ENCODE measurements around the gene ETV6.

The ETV6 gene

GRCh38 chr12:11763760-11764520 lies 114.5 kb downstream of the ETV6 start:
- no peaks in the 10 kb centered on the region for H3K36me3 ChIP-seq (ENCODE audit: control insufficient read depth, insufficient read depth, low read length, severe bottlenecking)
- peak overlapping the region; percentile 2 for H3K4me3 ChIP-seq (ENCODE audit: low read length)
- peaks cover 37% of the 10 kb centered on the region for H3K4me1 ChIP-seq (ENCODE audit: control insufficient read depth, insufficient read depth, low read length)
- no peaks in the 10 kb centered on the region for H3K9me3 ChIP-seq (ENCODE audit: control insufficient read depth, low read length)
- peak; percentile 75 for DNase-seq (ENCODE audit: low read depth)
- no peaks in the 10 kb centered on the region for H3K27me3 ChIP-seq (replicated peaks; ENCODE audit: control insufficient read depth, insufficient read depth, low read length)
- peak overlapping the region; percentile 5 for H3K9ac ChIP-seq (ENCODE audit: low read length)

- Histone ChIP-seq H3K9ac (ENCODE audit: low read length) (no peak overlapping the region), H3K36me3 (ENCODE audit: control insufficient read depth, insufficient read depth, low read length, severe bottlenecking) (no peaks in the 10 kb centered on the region), H3K4me3 (ENCODE audit: low read length) (no peak overlapping the region), H3K4me1 (ENCODE audit: control insufficient read depth, insufficient read depth, low read length) (peaks cover 37% of the 10 kb centered on the region), H3K27me3 (replicated peaks; ENCODE audit: control insufficient read depth, insufficient read depth, low read length) (no peaks in the 10 kb centered on the region), H3K9me3 (ENCODE audit: control insufficient read depth, low read length) (no peaks in the 10 kb centered on the region)
- DNase-seq (ENCODE audit: low read depth), result no peak
Measured at GRCh38 chr12:11764837-11765236, 115.4 kb downstream of the ETV6 start.

DNA sequence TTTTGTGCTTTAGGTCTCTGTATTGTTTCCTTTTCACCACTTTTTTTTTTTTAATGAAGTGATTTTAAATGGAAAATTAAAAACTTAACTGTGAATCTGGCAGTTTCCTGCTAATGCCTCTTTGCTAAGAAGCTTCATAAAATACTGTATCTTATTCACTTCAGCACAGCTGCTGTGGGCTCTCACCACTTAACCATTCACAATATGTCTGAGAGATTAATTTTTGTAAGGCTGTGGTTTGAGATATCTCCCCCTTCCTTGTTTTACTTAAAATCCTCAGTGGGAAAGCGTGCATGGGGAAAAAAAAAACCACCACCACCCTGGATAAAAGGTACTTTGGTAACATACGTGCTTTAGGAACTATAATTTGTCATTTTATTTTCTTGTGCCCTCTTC lies 115.9 kb downstream of the ETV6 start:
- no peak for DNase-seq (ENCODE audit: low read depth)
- no peaks in the 10 kb centered on the region for H3K9me3 ChIP-seq (ENCODE audit: control insufficient read depth, low read length)

GRCh38 chr12:11765817-11766794 lies 116.6 kb downstream of the ETV6 start:
- Histone ChIP-seq H3K36me3 (ENCODE audit: control insufficient read depth, insufficient read depth, low read length, severe bottlenecking) (peaks cover 3% of the 10 kb centered on the region), H3K4me1 (ENCODE audit: control insufficient read depth, insufficient read depth, low read length) (peaks cover 37% of the 10 kb centered on the region), H3K27me3 (replicated peaks; ENCODE audit: control insufficient read depth, insufficient read depth, low read length) (no peaks in the 10 kb centered on the region), H3K9me3 (ENCODE audit: control insufficient read depth, low read length) (no peaks in the 10 kb centered on the region), H3K4me3 (ENCODE audit: low read length) (peak overlapping the region; percentile 27), H3K9ac (ENCODE audit: low read length) (peak overlapping the region; percentile 34)
- DNase-seq (ENCODE audit: low read depth), result peak; percentile 79

More for the DNA sequence above, 115.9 kb downstream of the ETV6 start:
- H3K9ac ChIP-seq (ENCODE audit: low read length), result peak overlapping the region; percentile 34
- no peak overlapping the region for H3K4me3 ChIP-seq (ENCODE audit: low read length)
- peaks cover 37% of the 10 kb centered on the region for H3K4me1 ChIP-seq (ENCODE audit: control insufficient read depth, insufficient read depth, low read length)
- H3K36me3 ChIP-seq (ENCODE audit: control insufficient read depth, insufficient read depth, low read length, severe bottlenecking), result no peaks in the 10 kb centered on the region
- no peaks in the 10 kb centered on the region for H3K27me3 ChIP-seq (replicated peaks; ENCODE audit: control insufficient read depth, insufficient read depth, low read length)

- Histone ChIP-seq H3K9me3 (ENCODE audit: control insufficient read depth, low read length) (no peaks in the 10 kb centered on the region), H3K4me3 (ENCODE audit: low read length) (no peak overlapping the region), H3K9ac (ENCODE audit: low read length) (no peak overlapping the region), H3K36me3 (ENCODE audit: control insufficient read depth, insufficient read depth, low read length, severe bottlenecking) (peaks cover 3% of the 10 kb centered on the region), H3K4me1 (ENCODE audit: control insufficient read depth, insufficient read depth, low read length) (peaks cover 37% of the 10 kb centered on the region), H3K27me3 (replicated peaks; ENCODE audit: control insufficient read depth, insufficient read depth, low read length) (no peaks in the 10 kb centered on the region)
- DNase-seq (ENCODE audit: low read depth), result no peak
Measured at GRCh38 chr12:11767029-11767724, 117.7 kb downstream of the ETV6 start.

DNA sequence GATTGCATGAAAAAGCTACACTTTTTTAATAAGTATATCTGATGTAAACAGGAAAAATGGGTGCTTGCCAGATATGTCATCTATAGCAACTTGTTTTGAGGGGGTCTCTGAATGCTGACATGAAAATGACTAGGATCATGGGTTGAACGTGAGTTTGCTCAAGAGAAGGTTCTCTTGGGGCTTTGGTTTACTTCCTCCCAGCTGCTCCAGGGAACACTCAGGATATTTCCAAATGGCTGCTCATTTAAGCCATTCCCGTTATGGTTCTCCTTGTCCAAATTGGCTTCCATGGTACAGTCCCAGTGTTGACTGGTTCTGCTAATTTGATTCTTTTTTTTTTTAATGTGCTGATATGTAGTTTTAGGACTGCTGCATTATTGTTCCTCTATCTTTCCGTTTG lies 118.3 kb downstream of the ETV6 start:
- H3K4me1 ChIP-seq (ENCODE audit: control insufficient read depth, insufficient read depth, low read length), result peaks cover 30% of the 10 kb centered on the region
- peaks cover 3% of the 10 kb centered on the region for H3K36me3 ChIP-seq (ENCODE audit: control insufficient read depth, insufficient read depth, low read length, severe bottlenecking)
- no peak overlapping the region for H3K4me3 ChIP-seq (ENCODE audit: low read length)
- no peaks in the 10 kb centered on the region for H3K27me3 ChIP-seq (replicated peaks; ENCODE audit: control insufficient read depth, insufficient read depth, low read length)
- DNase-seq (ENCODE audit: low read depth), result no peak
- H3K9me3 ChIP-seq (ENCODE audit: control insufficient read depth, low read length), result no peaks in the 10 kb centered on the region
- H3K9ac ChIP-seq (ENCODE audit: low read length), result no peak overlapping the region

DNA sequence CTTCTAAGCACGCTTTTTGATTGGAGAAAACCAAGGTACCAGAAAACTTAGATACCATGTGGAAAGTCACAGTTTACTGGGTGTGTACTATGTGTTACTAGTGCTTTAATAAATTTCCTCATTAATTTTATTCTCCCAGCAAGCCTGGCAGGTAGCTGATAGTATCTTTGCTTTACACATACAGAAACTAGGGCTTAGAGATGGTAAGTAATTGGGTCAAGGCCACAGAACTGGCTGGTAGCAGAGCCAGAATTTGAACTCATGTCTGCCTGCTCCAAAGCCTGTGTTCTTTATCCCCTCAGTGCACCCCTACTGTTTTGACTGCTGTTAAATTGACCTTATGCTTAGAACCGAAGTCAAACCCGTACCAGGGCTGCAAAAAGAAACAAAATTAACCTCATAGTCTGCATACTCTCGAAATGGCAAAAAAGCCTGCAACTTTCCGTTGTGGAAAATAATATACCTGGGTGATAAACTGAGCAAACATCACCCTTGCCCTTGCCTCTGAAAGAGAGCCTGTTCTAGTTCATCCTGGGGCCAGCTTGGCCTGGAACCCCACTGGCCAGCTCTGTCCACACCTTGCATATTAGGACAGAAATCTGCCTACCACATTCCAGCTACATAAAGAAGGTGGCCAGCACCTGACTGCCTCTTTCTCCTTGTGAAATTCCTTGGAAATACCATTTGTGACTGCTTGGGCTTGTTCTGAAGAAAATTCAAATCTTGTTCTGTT lies 118.9 kb downstream of the ETV6 start:
- Histone ChIP-seq H3K4me1 (ENCODE audit: control insufficient read depth, insufficient read depth, low read length) (peaks cover 24% of the 10 kb centered on the region), H3K4me3 (ENCODE audit: low read length) (no peak overlapping the region), H3K27me3 (replicated peaks; ENCODE audit: control insufficient read depth, insufficient read depth, low read length) (no peaks in the 10 kb centered on the region), H3K9ac (ENCODE audit: low read length) (no peak overlapping the region), H3K9me3 (ENCODE audit: control insufficient read depth, low read length) (no peaks in the 10 kb centered on the region), H3K36me3 (ENCODE audit: control insufficient read depth, insufficient read depth, low read length, severe bottlenecking) (peaks cover 3% of the 10 kb centered on the region)
- no peak for DNase-seq (ENCODE audit: low read depth)

- no peak for DNase-seq (ENCODE audit: low read depth)
Measured at GRCh38 chr12:11769723-11770514, 120.4 kb downstream of the ETV6 start.

GRCh38 chr12:11771356-11771755 lies 121.9 kb downstream of the ETV6 start:
- Histone ChIP-seq H3K9me3 (ENCODE audit: control insufficient read depth, low read length) (no peaks in the 10 kb centered on the region), H3K4me1 (ENCODE audit: control insufficient read depth, insufficient read depth, low read length) (peaks cover 4% of the 10 kb centered on the region), H3K27me3 (replicated peaks; ENCODE audit: control insufficient read depth, insufficient read depth, low read length) (no peaks in the 10 kb centered on the region), H3K4me3 (ENCODE audit: low read length) (no peak overlapping the region), H3K9ac (ENCODE audit: low read length) (no peak overlapping the region), H3K36me3 (ENCODE audit: control insufficient read depth, insufficient read depth, low read length, severe bottlenecking) (peaks cover 3% of the 10 kb centered on the region)
- DNase-seq (ENCODE audit: low read depth), result no peak

More at GRCh38 chr12:11769723-11770514, 120.4 kb downstream of the ETV6 start:
- peaks cover 3% of the 10 kb centered on the region for H3K36me3 ChIP-seq (ENCODE audit: control insufficient read depth, insufficient read depth, low read length, severe bottlenecking)
- peaks cover 14% of the 10 kb centered on the region for H3K4me1 ChIP-seq (ENCODE audit: control insufficient read depth, insufficient read depth, low read length)
- H3K9ac ChIP-seq (ENCODE audit: low read length), result no peak overlapping the region
- no peak overlapping the region for H3K4me3 ChIP-seq (ENCODE audit: low read length)
- no peaks in the 10 kb centered on the region for H3K27me3 ChIP-seq (replicated peaks; ENCODE audit: control insufficient read depth, insufficient read depth, low read length)
- H3K9me3 ChIP-seq (ENCODE audit: control insufficient read depth, low read length), result no peaks in the 10 kb centered on the region

DNA sequence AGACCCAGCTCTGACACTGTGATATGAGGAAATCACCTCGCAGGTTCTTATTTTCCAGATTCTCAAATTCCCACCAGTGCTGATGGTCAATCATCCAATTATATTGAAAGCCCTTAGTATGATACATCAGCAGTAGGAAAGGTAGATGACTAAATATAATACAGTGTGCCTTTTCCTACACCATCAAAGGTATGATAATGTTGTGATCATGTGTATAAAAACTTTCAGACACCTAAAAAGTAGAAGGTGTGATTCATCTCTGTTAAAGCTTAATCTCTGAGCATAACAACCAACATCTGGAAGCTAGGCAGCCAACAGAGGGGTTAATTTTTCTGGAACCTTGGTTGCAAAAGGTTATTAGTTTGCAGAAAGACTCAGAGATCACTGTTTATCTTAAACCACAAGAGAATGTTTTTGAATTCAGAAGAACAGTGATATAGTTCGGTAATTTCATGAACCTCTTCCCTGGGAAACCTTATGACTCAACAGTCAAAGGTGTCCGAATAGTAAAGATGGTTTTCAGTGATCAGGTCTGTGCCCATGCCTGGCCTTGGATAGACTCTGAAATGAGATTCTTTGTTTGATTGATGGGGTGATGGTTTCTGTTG lies 122.5 kb downstream of the ETV6 start:
- no peak for DNase-seq (ENCODE audit: low read depth)
- Histone ChIP-seq H3K36me3 (ENCODE audit: control insufficient read depth, insufficient read depth, low read length, severe bottlenecking) (peaks cover 3% of the 10 kb centered on the region), H3K4me3 (ENCODE audit: low read length) (no peak overlapping the region), H3K4me1 (ENCODE audit: control insufficient read depth, insufficient read depth, low read length) (no peaks in the 10 kb centered on the region), H3K9ac (ENCODE audit: low read length) (no peak overlapping the region), H3K27me3 (replicated peaks; ENCODE audit: control insufficient read depth, insufficient read depth, low read length) (no peaks in the 10 kb centered on the region), H3K9me3 (ENCODE audit: control insufficient read depth, low read length) (no peaks in the 10 kb centered on the region)
